ENCODE data around the gene TBC1D13. TPM values are rescaled to one million over a fixed set of nuclear protein-coding genes. Genes with fewer than 3 reads are reported as not detected.
"Not testable (repeated sequence)": the region's sequence is repeated elsewhere in the genome, so short reads cannot be mapped to it uniquely, and the experiment has no call there.

TBC1D13 gene
- total and polyA plus RNA-seq, 2 experiments from 2014 or later = 8.3 to 19.4 TPM

GRCh38 chr9:128851024-128851423 lies 64.0 kb downstream of the TBC1D13 start:
- Mint-ChIP-seq H3K9me3 (peaks cover 28% of the 10 kb centered on the region), H3K36me3 (ENCODE audit: low read depth) (peaks cover 33% of the 10 kb centered on the region)
- H3K4me3 Mint-ChIP-seq; H3F3A ChIP-seq (replicated peaks; ENCODE audit: low read depth); H3K27ac Mint-ChIP-seq; H3K4me1 ChIP-seq (ENCODE audit: insufficient read depth); H3K79me2 ChIP-seq (replicated peaks; ENCODE audit: insufficient read depth); H3K4me3 ChIP-seq; DNase-seq (ENCODE audit: low spot score); H4K20me1 ChIP-seq (replicated peaks; ENCODE audit: insufficient read depth); H3K27me3 Mint-ChIP-seq (ENCODE audit: insufficient read depth, low read depth, poor library complexity); ATAC-seq; H2AFZ ChIP-seq; H3K27ac ChIP-seq (ENCODE audit: low read depth); H3K9me2 ChIP-seq (ENCODE audit: insufficient read depth); H3K4me2 ChIP-seq; H3K36me3 ChIP-seq (ENCODE audit: insufficient read depth); H3K27me3 ChIP-seq (ENCODE audit: insufficient read depth); H3K4me1 Mint-ChIP-seq: not testable (repeated sequence)

GRCh38 chr9:128851779-128852600 lies 64.9 kb downstream of the TBC1D13 start:
- not testable (repeated sequence) for H3K27me3 ChIP-seq (ENCODE audit: insufficient read depth); H4K20me1 ChIP-seq (replicated peaks; ENCODE audit: insufficient read depth); H3K27ac ChIP-seq (ENCODE audit: low read depth); H3K9me2 ChIP-seq (ENCODE audit: insufficient read depth); H3K4me3 ChIP-seq; H3K36me3 ChIP-seq (ENCODE audit: insufficient read depth); H3K4me1 ChIP-seq (ENCODE audit: insufficient read depth); H3K27me3 Mint-ChIP-seq (ENCODE audit: insufficient read depth, low read depth, poor library complexity); H3K4me2 ChIP-seq; H3F3A ChIP-seq (replicated peaks; ENCODE audit: low read depth); H3K4me1 Mint-ChIP-seq; H3K79me2 ChIP-seq (replicated peaks; ENCODE audit: insufficient read depth); H3K27ac Mint-ChIP-seq; H2AFZ ChIP-seq; H3K4me3 Mint-ChIP-seq
- H3K9me3 Mint-ChIP-seq = peaks cover 28% of the 10 kb centered on the region
- TF ChIP-seq, protein P1, sequence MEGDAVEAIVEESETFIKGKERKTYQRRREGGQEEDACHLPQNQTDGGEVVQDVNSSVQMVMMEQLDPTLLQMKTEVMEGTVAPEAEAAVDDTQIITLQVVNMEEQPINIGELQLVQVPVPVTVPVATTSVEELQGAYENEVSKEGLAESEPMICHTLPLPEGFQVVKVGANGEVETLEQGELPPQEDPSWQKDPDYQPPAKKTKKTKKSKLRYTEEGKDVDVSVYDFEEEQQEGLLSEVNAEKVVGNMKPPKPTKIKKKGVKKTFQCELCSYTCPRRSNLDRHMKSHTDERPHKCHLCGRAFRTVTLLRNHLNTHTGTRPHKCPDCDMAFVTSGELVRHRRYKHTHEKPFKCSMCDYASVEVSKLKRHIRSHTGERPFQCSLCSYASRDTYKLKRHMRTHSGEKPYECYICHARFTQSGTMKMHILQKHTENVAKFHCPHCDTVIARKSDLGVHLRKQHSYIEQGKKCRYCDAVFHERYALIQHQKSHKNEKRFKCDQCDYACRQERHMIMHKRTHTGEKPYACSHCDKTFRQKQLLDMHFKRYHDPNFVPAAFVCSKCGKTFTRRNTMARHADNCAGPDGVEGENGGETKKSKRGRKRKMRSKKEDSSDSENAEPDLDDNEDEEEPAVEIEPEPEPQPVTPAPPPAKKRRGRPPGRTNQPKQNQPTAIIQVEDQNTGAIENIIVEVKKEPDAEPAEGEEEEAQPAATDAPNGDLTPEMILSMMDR (conservative IDR thresholded peaks at IDR 0.05; ENCODE audit: low read depth in 2 of 2) = peak; percentile 59 to 69
- H3K36me3 Mint-ChIP-seq (ENCODE audit: low read depth) = peaks cover 33% of the 10 kb centered on the region
- DNase-seq (ENCODE audit: low spot score) = peak; percentile 74
- ATAC-seq = peak; percentile 70

- H3K4me2 ChIP-seq; H4K20me1 ChIP-seq (replicated peaks; ENCODE audit: insufficient read depth); H3K27me3 Mint-ChIP-seq (ENCODE audit: insufficient read depth, low read depth, poor library complexity); H3F3A ChIP-seq (replicated peaks; ENCODE audit: low read depth); H3K4me1 Mint-ChIP-seq; H3K9me2 ChIP-seq (ENCODE audit: insufficient read depth); H3K27ac ChIP-seq (ENCODE audit: low read depth); H3K4me3 ChIP-seq; H3K27ac Mint-ChIP-seq; H3K79me2 ChIP-seq (replicated peaks; ENCODE audit: insufficient read depth); H3K4me3 Mint-ChIP-seq; H3K27me3 ChIP-seq (ENCODE audit: insufficient read depth); H2AFZ ChIP-seq; DNase-seq (ENCODE audit: low spot score); H3K36me3 ChIP-seq (ENCODE audit: insufficient read depth); H3K4me1 ChIP-seq (ENCODE audit: insufficient read depth); ATAC-seq: not testable (repeated sequence)
- peaks cover 25% of the 10 kb centered on the region for H3K9me3 Mint-ChIP-seq
- H3K36me3 Mint-ChIP-seq (ENCODE audit: low read depth) = peaks cover 30% of the 10 kb centered on the region
Observed at GRCh38 chr9:128852646-128853045, 65.6 kb downstream of the TBC1D13 start.

GRCh38 chr9:128854454-128854853 lies 67.4 kb downstream of the TBC1D13 start:
- H3K4me1 Mint-ChIP-seq; H3K27ac ChIP-seq (ENCODE audit: low read depth); H3K79me2 ChIP-seq (replicated peaks; ENCODE audit: insufficient read depth); H3K27me3 Mint-ChIP-seq (ENCODE audit: insufficient read depth, low read depth, poor library complexity); H3K4me1 ChIP-seq (ENCODE audit: insufficient read depth); H3K4me3 Mint-ChIP-seq; ATAC-seq; H3K27me3 ChIP-seq (ENCODE audit: insufficient read depth); H3K4me2 ChIP-seq; H3K27ac Mint-ChIP-seq; H3K4me3 ChIP-seq; H3K9me2 ChIP-seq (ENCODE audit: insufficient read depth); DNase-seq (ENCODE audit: low spot score); H2AFZ ChIP-seq; H3K36me3 ChIP-seq (ENCODE audit: insufficient read depth); H3F3A ChIP-seq (replicated peaks; ENCODE audit: low read depth); H4K20me1 ChIP-seq (replicated peaks; ENCODE audit: insufficient read depth): not testable (repeated sequence)
- H3K9me3 Mint-ChIP-seq = peaks cover 17% of the 10 kb centered on the region
- peaks cover 23% of the 10 kb centered on the region for H3K36me3 Mint-ChIP-seq (ENCODE audit: low read depth)

- H3K9me2 ChIP-seq (ENCODE audit: insufficient read depth); H2AFZ ChIP-seq; H3K4me2 ChIP-seq; H3K36me3 Mint-ChIP-seq (ENCODE audit: low read depth); H3K27me3 ChIP-seq (ENCODE audit: insufficient read depth); H4K20me1 ChIP-seq (replicated peaks; ENCODE audit: insufficient read depth); H3K4me1 ChIP-seq (ENCODE audit: insufficient read depth); H3K4me1 Mint-ChIP-seq; H3F3A ChIP-seq (replicated peaks; ENCODE audit: low read depth); H3K4me3 ChIP-seq; H3K4me3 Mint-ChIP-seq; ATAC-seq; H3K27ac Mint-ChIP-seq; H3K27ac ChIP-seq (ENCODE audit: low read depth); DNase-seq (ENCODE audit: low spot score); H3K36me3 ChIP-seq (ENCODE audit: insufficient read depth); H3K9me3 Mint-ChIP-seq; H3K27me3 Mint-ChIP-seq (ENCODE audit: insufficient read depth, low read depth, poor library complexity): not testable (repeated sequence)
- H3K79me2 ChIP-seq (replicated peaks; ENCODE audit: insufficient read depth) = peaks cover 11% of the 10 kb centered on the region
Observed at GRCh38 chr9:128858476-128858875, 71.4 kb downstream of the TBC1D13 start.
